ENCODE measurements around the gene PPP1R15B. TPM values are rescaled to one million over a fixed set of nuclear protein-coding genes. Genes with fewer than 3 reads are reported as not detected.
A peak's percentile ranks its signal among the peaks of the same experiment; 100 is the strongest.
"Not testable (repeated sequence)": the region's sequence is repeated elsewhere in the genome, so short reads cannot be mapped to it uniquely, and the experiment has no call there.

Gene PPP1R15B
- total RNA-seq, 1 donor from 2014 or later, result 47.4 TPM

- Mint-ChIP-seq H3K27me3 (ENCODE audit: unreplicated experiment) (no peaks in the 10 kb centered on the region), H3K4me3 (ENCODE audit: unreplicated experiment) (no peak overlapping the region), H3K9me3 (ENCODE audit: unreplicated experiment) (no peaks in the 10 kb centered on the region), H3K27ac (ENCODE audit: unreplicated experiment) (no peak overlapping the region), H3K36me3 (ENCODE audit: unreplicated experiment) (peaks cover 34% of the 10 kb centered on the region), H3K4me1 (ENCODE audit: unreplicated experiment) (peaks cover 13% of the 10 kb centered on the region)
- no peak for DNase-seq (ENCODE audit: extremely low spot score, unreplicated experiment)
- TF ChIP-seq CTCF (IDR thresholded peaks at IDR 0.05), result no peak
These were observed 15.5 kb upstream of the PPP1R15B start for GRCh38 chr1:204426971-204427701.

- H3K27me3 Mint-ChIP-seq (ENCODE audit: unreplicated experiment), result no peaks in the 10 kb centered on the region
- H3K9me3 Mint-ChIP-seq (ENCODE audit: unreplicated experiment), result no peaks in the 10 kb centered on the region
- H3K27ac Mint-ChIP-seq (ENCODE audit: unreplicated experiment), result no peak overlapping the region
- DNase-seq (ENCODE audit: extremely low spot score, unreplicated experiment), result no peak
- no peak for TF ChIP-seq CTCF (IDR thresholded peaks at IDR 0.05)
- H3K36me3 Mint-ChIP-seq (ENCODE audit: unreplicated experiment), result peaks cover 30% of the 10 kb centered on the region
- H3K4me3 Mint-ChIP-seq (ENCODE audit: unreplicated experiment), result no peak overlapping the region
- H3K4me1 Mint-ChIP-seq (ENCODE audit: unreplicated experiment), result peaks cover 8% of the 10 kb centered on the region
These were observed 14.9 kb upstream of the PPP1R15B start for GRCh38 chr1:204426474-204426873.

- H3K27me3 Mint-ChIP-seq (ENCODE audit: unreplicated experiment), result no peaks in the 10 kb centered on the region
- no peaks in the 10 kb centered on the region for H3K9me3 Mint-ChIP-seq (ENCODE audit: unreplicated experiment)
- no peak for TF ChIP-seq CTCF (IDR thresholded peaks at IDR 0.05)
These were observed 14.4 kb upstream of the PPP1R15B start for GRCh38 chr1:204426035-204426436.

GRCh38 chr1:204424621-204425020, 13.0 kb upstream of the PPP1R15B start:
- H3K4me3 Mint-ChIP-seq (ENCODE audit: unreplicated experiment), result no peak overlapping the region
- H3K4me1 Mint-ChIP-seq (ENCODE audit: unreplicated experiment), result peaks cover 16% of the 10 kb centered on the region
- H3K9me3 Mint-ChIP-seq (ENCODE audit: unreplicated experiment), result no peaks in the 10 kb centered on the region
- no peak overlapping the region for H3K27ac Mint-ChIP-seq (ENCODE audit: unreplicated experiment)
- no peak for DNase-seq (ENCODE audit: extremely low spot score, unreplicated experiment)
- TF ChIP-seq CTCF (IDR thresholded peaks at IDR 0.05), result no peak
- no peaks in the 10 kb centered on the region for H3K27me3 Mint-ChIP-seq (ENCODE audit: unreplicated experiment)
- peaks cover 24% of the 10 kb centered on the region for H3K36me3 Mint-ChIP-seq (ENCODE audit: unreplicated experiment)

More at GRCh38 chr1:204426035-204426436, 14.4 kb upstream of the PPP1R15B start:
- peaks cover 7% of the 10 kb centered on the region for H3K4me1 Mint-ChIP-seq (ENCODE audit: unreplicated experiment)
- DNase-seq (ENCODE audit: extremely low spot score, unreplicated experiment), result no peak
- H3K27ac Mint-ChIP-seq (ENCODE audit: unreplicated experiment), result no peak overlapping the region
- H3K4me3 Mint-ChIP-seq (ENCODE audit: unreplicated experiment), result no peak overlapping the region
- peaks cover 26% of the 10 kb centered on the region for H3K36me3 Mint-ChIP-seq (ENCODE audit: unreplicated experiment)

GRCh38 chr1:204422061-204422705, 10.6 kb upstream of the PPP1R15B start:
- not testable (repeated sequence) for H3K9me3 Mint-ChIP-seq (ENCODE audit: unreplicated experiment); H3K4me3 Mint-ChIP-seq (ENCODE audit: unreplicated experiment); DNase-seq (ENCODE audit: extremely low spot score, unreplicated experiment); H3K27me3 Mint-ChIP-seq (ENCODE audit: unreplicated experiment)
- Mint-ChIP-seq H3K27ac (ENCODE audit: unreplicated experiment) (peak overlapping the region; percentile 86), H3K4me1 (ENCODE audit: unreplicated experiment) (peaks cover 39% of the 10 kb centered on the region), H3K36me3 (ENCODE audit: unreplicated experiment) (peaks cover 18% of the 10 kb centered on the region)

All from osteocyte (in vitro differentiated cells).